ENCODE measurements around the gene UBE3C. TPM values are rescaled to one million over a fixed set of nuclear protein-coding genes. Genes with fewer than 3 reads are reported as not detected.

Gene UBE3C
- total RNA-seq, 1 donor from 2014 or later: 78.8 TPM

GRCh38 chr7:157140511-157140905, 1.8 kb downstream of the UBE3C start:
- Histone ChIP-seq H3K27ac (ENCODE audit: low read depth, low read length) (no peak overlapping the region), H3K4me1 (ENCODE audit: control insufficient read depth in 3 of 3, insufficient read depth in 3 of 3, low read length in 3 of 3) (peaks cover 31 to 47% (median 42%) of the 10 kb centered on the region in 3 donors), H3K4me3 (ENCODE audit: low read length in 3 of 3) (peak overlapping the region; percentile 65 to 84 (median 82)), H3K9me3 (ENCODE audit: control insufficient read depth in 3 of 3, low read length in 3 of 3) (no peaks in the 10 kb centered on the region), H3K27me3 (ENCODE audit: control insufficient read depth in 3 of 3, insufficient read depth in 3 of 3, low read length in 3 of 3) (no peaks in the 10 kb centered on the region), H3K36me3 (ENCODE audit: control insufficient read depth in 3 of 3, insufficient read depth in 3 of 3, low read length in 3 of 3) (peaks cover 10 to 13% (median 13%) of the 10 kb centered on the region in 3 donors), H3K9ac (ENCODE audit: low read depth in 1 of 3, low read length in 3 of 3) (peak overlapping the region; percentile 28 to 93 (median 48))

GRCh38 chr7:157141525-157142060, 2.9 kb downstream of the UBE3C start:
- Histone ChIP-seq H3K4me3 (ENCODE audit: low read length in 3 of 3) (peak overlapping the region in 1 of 3 donors; percentile 17), H3K36me3 (ENCODE audit: control insufficient read depth in 3 of 3, insufficient read depth in 3 of 3, low read length in 3 of 3) (peaks cover 10 to 13% (median 13%) of the 10 kb centered on the region in 3 donors), H3K9me3 (ENCODE audit: control insufficient read depth in 3 of 3, low read length in 3 of 3) (no peaks in the 10 kb centered on the region), H3K27me3 (ENCODE audit: control insufficient read depth in 3 of 3, insufficient read depth in 3 of 3, low read length in 3 of 3) (no peaks in the 10 kb centered on the region), H3K9ac (ENCODE audit: low read depth in 1 of 3, low read length in 3 of 3) (peak overlapping the region in 1 of 3 donors; percentile 18), H3K4me1 (ENCODE audit: control insufficient read depth in 3 of 3, insufficient read depth in 3 of 3, low read length in 3 of 3) (peaks cover 31 to 47% (median 42%) of the 10 kb centered on the region in 3 donors), H3K27ac (ENCODE audit: low read depth, low read length) (no peak overlapping the region)

- Histone ChIP-seq H3K9me3 (ENCODE audit: control insufficient read depth in 3 of 3, low read length in 3 of 3) (no peaks in the 10 kb centered on the region), H3K36me3 (ENCODE audit: control insufficient read depth in 3 of 3, insufficient read depth in 3 of 3, low read length in 3 of 3) (peaks cover 10 to 16% (median 13%) of the 10 kb centered on the region in 3 donors), H3K4me3 (ENCODE audit: low read length in 3 of 3) (no peak overlapping the region), H3K9ac (ENCODE audit: low read depth in 1 of 3, low read length in 3 of 3) (no peak overlapping the region), H3K27me3 (ENCODE audit: control insufficient read depth in 3 of 3, insufficient read depth in 3 of 3, low read length in 3 of 3) (no peaks in the 10 kb centered on the region), H3K27ac (ENCODE audit: low read depth, low read length) (no peak overlapping the region), H3K4me1 (ENCODE audit: control insufficient read depth in 3 of 3, insufficient read depth in 3 of 3, low read length in 3 of 3) (peaks cover 31 to 45% (median 44%) of the 10 kb centered on the region in 3 donors)
Observed at GRCh38 chr7:157143788-157144187, 5.1 kb downstream of the UBE3C start.

- Histone ChIP-seq H3K9me3 (ENCODE audit: control insufficient read depth in 3 of 3, low read length in 3 of 3) (no peaks in the 10 kb centered on the region), H3K4me1 (ENCODE audit: control insufficient read depth in 3 of 3, insufficient read depth in 3 of 3, low read length in 3 of 3) (peaks cover 17 to 31% (median 27%) of the 10 kb centered on the region in 3 donors), H3K4me3 (ENCODE audit: low read length in 3 of 3) (peak overlapping the region in 2 of 3 donors; percentile 16 to 26), H3K9ac (ENCODE audit: low read depth in 1 of 3, low read length in 3 of 3) (no peak overlapping the region), H3K27me3 (ENCODE audit: control insufficient read depth in 3 of 3, insufficient read depth in 3 of 3, low read length in 3 of 3) (no peaks in the 10 kb centered on the region), H3K36me3 (ENCODE audit: control insufficient read depth in 3 of 3, insufficient read depth in 3 of 3, low read length in 3 of 3) (peaks cover 0 to 5% (median 0%) of the 10 kb centered on the region in 3 donors), H3K27ac (ENCODE audit: low read depth, low read length) (peak overlapping the region; percentile 45)
Observed at GRCh38 chr7:157149317-157149716, 10.6 kb downstream of the UBE3C start.

- Histone ChIP-seq H3K9me3 (ENCODE audit: control insufficient read depth in 3 of 3, low read length in 3 of 3) (no peaks in the 10 kb centered on the region), H3K27me3 (ENCODE audit: control insufficient read depth in 3 of 3, insufficient read depth in 3 of 3, low read length in 3 of 3) (no peaks in the 10 kb centered on the region), H3K4me3 (ENCODE audit: low read length in 3 of 3) (peak overlapping the region; percentile 8 to 45 (median 44)), H3K36me3 (ENCODE audit: control insufficient read depth in 3 of 3, insufficient read depth in 3 of 3, low read length in 3 of 3) (peaks cover 0 to 3% (median 0%) of the 10 kb centered on the region in 3 donors), H3K4me1 (ENCODE audit: control insufficient read depth in 3 of 3, insufficient read depth in 3 of 3, low read length in 3 of 3) (peaks cover 19 to 34% (median 25%) of the 10 kb centered on the region in 3 donors), H3K9ac (ENCODE audit: low read depth in 1 of 3, low read length in 3 of 3) (peak overlapping the region; percentile 24 to 63 (median 47)), H3K27ac (ENCODE audit: low read depth, low read length) (peak overlapping the region; percentile 41)
Observed at GRCh38 chr7:157150882-157151281, 12.2 kb downstream of the UBE3C start.

- Histone ChIP-seq H3K4me1 (ENCODE audit: control insufficient read depth in 3 of 3, insufficient read depth in 3 of 3, low read length in 3 of 3) (peaks cover 19 to 36% (median 27%) of the 10 kb centered on the region in 3 donors), H3K36me3 (ENCODE audit: control insufficient read depth in 3 of 3, insufficient read depth in 3 of 3, low read length in 3 of 3) (peaks cover 0 to 3% (median 0%) of the 10 kb centered on the region in 3 donors)
Observed at GRCh38 chr7:157151626-157152339, 13.1 kb downstream of the UBE3C start.

GRCh38 chr7:157152391-157152937, 13.7 kb downstream of the UBE3C start:
- no peaks in the 10 kb centered on the region for H3K27me3 ChIP-seq (ENCODE audit: control insufficient read depth in 3 of 3, insufficient read depth in 3 of 3, low read length in 3 of 3)
- peaks cover 19 to 36% (median 30%) of the 10 kb centered on the region in 3 donors for H3K4me1 ChIP-seq (ENCODE audit: control insufficient read depth in 3 of 3, insufficient read depth in 3 of 3, low read length in 3 of 3)
- no peaks in the 10 kb centered on the region for H3K9me3 ChIP-seq (ENCODE audit: control insufficient read depth in 3 of 3, low read length in 3 of 3)
- no peak overlapping the region for H3K27ac ChIP-seq (ENCODE audit: low read depth, low read length)
- no peak overlapping the region for H3K4me3 ChIP-seq (ENCODE audit: low read length in 3 of 3)
- no peak overlapping the region for H3K9ac ChIP-seq (ENCODE audit: low read depth in 1 of 3, low read length in 3 of 3)
- H3K36me3 ChIP-seq (ENCODE audit: control insufficient read depth in 3 of 3, insufficient read depth in 3 of 3, low read length in 3 of 3): peaks cover 0 to 1% (median 0%) of the 10 kb centered on the region in 3 donors

More at GRCh38 chr7:157151626-157152339, 13.1 kb downstream of the UBE3C start:
- Histone ChIP-seq H3K27ac (ENCODE audit: low read depth, low read length) (peak overlapping the region; percentile 41), H3K27me3 (ENCODE audit: control insufficient read depth in 3 of 3, insufficient read depth in 3 of 3, low read length in 3 of 3) (no peaks in the 10 kb centered on the region), H3K9ac (ENCODE audit: low read depth in 1 of 3, low read length in 3 of 3) (peak overlapping the region in 1 of 3 donors; percentile 63), H3K9me3 (ENCODE audit: control insufficient read depth in 3 of 3, low read length in 3 of 3) (no peaks in the 10 kb centered on the region), H3K4me3 (ENCODE audit: low read length in 3 of 3) (no peak overlapping the region)

GRCh38 chr7:157153260-157153659, 14.5 kb downstream of the UBE3C start:
- Histone ChIP-seq H3K27me3 (ENCODE audit: control insufficient read depth in 3 of 3, insufficient read depth in 3 of 3, low read length in 3 of 3) (no peaks in the 10 kb centered on the region), H3K36me3 (ENCODE audit: control insufficient read depth in 3 of 3, insufficient read depth in 3 of 3, low read length in 3 of 3) (no peaks in the 10 kb centered on the region), H3K4me3 (ENCODE audit: low read length in 3 of 3) (no peak overlapping the region), H3K9me3 (ENCODE audit: control insufficient read depth in 3 of 3, low read length in 3 of 3) (no peaks in the 10 kb centered on the region), H3K4me1 (ENCODE audit: control insufficient read depth in 3 of 3, insufficient read depth in 3 of 3, low read length in 3 of 3) (peaks cover 22 to 39% (median 35%) of the 10 kb centered on the region in 3 donors), H3K9ac (ENCODE audit: low read depth in 1 of 3, low read length in 3 of 3) (no peak overlapping the region), H3K27ac (ENCODE audit: low read depth, low read length) (no peak overlapping the region)

GRCh38 chr7:157155959-157156358, 17.2 kb downstream of the UBE3C start:
- H3K27me3 ChIP-seq (ENCODE audit: control insufficient read depth in 3 of 3, insufficient read depth in 3 of 3, low read length in 3 of 3): no peaks in the 10 kb centered on the region
- H3K9me3 ChIP-seq (ENCODE audit: control insufficient read depth in 3 of 3, low read length in 3 of 3): no peaks in the 10 kb centered on the region
- H3K9ac ChIP-seq (ENCODE audit: low read depth in 1 of 3, low read length in 3 of 3): no peak overlapping the region
- peaks cover 21 to 31% (median 24%) of the 10 kb centered on the region in 3 donors for H3K4me1 ChIP-seq (ENCODE audit: control insufficient read depth in 3 of 3, insufficient read depth in 3 of 3, low read length in 3 of 3)
- H3K4me3 ChIP-seq (ENCODE audit: low read length in 3 of 3): no peak overlapping the region
- no peak overlapping the region for H3K27ac ChIP-seq (ENCODE audit: low read depth, low read length)
- no peaks in the 10 kb centered on the region for H3K36me3 ChIP-seq (ENCODE audit: control insufficient read depth in 3 of 3, insufficient read depth in 3 of 3, low read length in 3 of 3)

GRCh38 chr7:157158400-157158799, 19.7 kb downstream of the UBE3C start:
- Histone ChIP-seq H3K36me3 (ENCODE audit: control insufficient read depth in 3 of 3, insufficient read depth in 3 of 3, low read length in 3 of 3) (no peaks in the 10 kb centered on the region), H3K27me3 (ENCODE audit: control insufficient read depth in 3 of 3, insufficient read depth in 3 of 3, low read length in 3 of 3) (no peaks in the 10 kb centered on the region), H3K9me3 (ENCODE audit: control insufficient read depth in 3 of 3, low read length in 3 of 3) (no peaks in the 10 kb centered on the region), H3K4me1 (ENCODE audit: control insufficient read depth in 3 of 3, insufficient read depth in 3 of 3, low read length in 3 of 3) (peaks cover 18 to 27% (median 18%) of the 10 kb centered on the region in 3 donors), H3K27ac (ENCODE audit: low read depth, low read length) (peak overlapping the region; percentile 8), H3K9ac (ENCODE audit: low read depth in 1 of 3, low read length in 3 of 3) (no peak overlapping the region), H3K4me3 (ENCODE audit: low read length in 3 of 3) (no peak overlapping the region)

Data from skeletal muscle tissue (tissue), 4 donors.